ENCODE data around the gene LHX4.

The LHX4 gene

GRCh38 chr1:180269645-180270529, 39.8 kb downstream of the LHX4 start:
- Histone ChIP-seq H3K36me3 (ENCODE audit: control insufficient read depth, low read length) (peaks cover 5% of the 10 kb centered on the region; the same call in 1 of the 2 replicates), H3K4me2 (ENCODE audit: low read length) (no peak overlapping the region), H3K27ac (ENCODE audit: low read depth, low read length) (no peak overlapping the region), H3K27me3 (ENCODE audit: control insufficient read depth, low read length) (no peaks in the 10 kb centered on the region), H3K4me1 (ENCODE audit: control insufficient read depth, low read length) (no peaks in the 10 kb centered on the region), H3K4me3 (ENCODE audit: low read length) (no peak overlapping the region), H3F3A (ENCODE audit: control insufficient read depth, insufficient read depth) (no peaks in the 10 kb centered on the region), H3K9me2 (replicated peaks; ENCODE audit: control insufficient read depth, low read length) (no peaks in the 10 kb centered on the region), H3K9me3 (ENCODE audit: control insufficient read depth, insufficient read depth, low read length) (no peaks in the 10 kb centered on the region), H3K79me2 (ENCODE audit: control insufficient read depth, low read length) (no peaks in the 10 kb centered on the region), H4K20me1 (ENCODE audit: control insufficient read depth, insufficient read depth, low read depth, low read length) (no peaks in the 10 kb centered on the region)
- TF ChIP-seq CTCF (IDR thresholded peaks at IDR 0.05; ENCODE audit: low read depth, low read length, poor library complexity, severe bottlenecking) (peak; percentile 30), EZH2phosphoT487 (IDR thresholded peaks at IDR 0.05; ENCODE audit: borderline replicate concordance, low read length) (no peak)

DNA sequence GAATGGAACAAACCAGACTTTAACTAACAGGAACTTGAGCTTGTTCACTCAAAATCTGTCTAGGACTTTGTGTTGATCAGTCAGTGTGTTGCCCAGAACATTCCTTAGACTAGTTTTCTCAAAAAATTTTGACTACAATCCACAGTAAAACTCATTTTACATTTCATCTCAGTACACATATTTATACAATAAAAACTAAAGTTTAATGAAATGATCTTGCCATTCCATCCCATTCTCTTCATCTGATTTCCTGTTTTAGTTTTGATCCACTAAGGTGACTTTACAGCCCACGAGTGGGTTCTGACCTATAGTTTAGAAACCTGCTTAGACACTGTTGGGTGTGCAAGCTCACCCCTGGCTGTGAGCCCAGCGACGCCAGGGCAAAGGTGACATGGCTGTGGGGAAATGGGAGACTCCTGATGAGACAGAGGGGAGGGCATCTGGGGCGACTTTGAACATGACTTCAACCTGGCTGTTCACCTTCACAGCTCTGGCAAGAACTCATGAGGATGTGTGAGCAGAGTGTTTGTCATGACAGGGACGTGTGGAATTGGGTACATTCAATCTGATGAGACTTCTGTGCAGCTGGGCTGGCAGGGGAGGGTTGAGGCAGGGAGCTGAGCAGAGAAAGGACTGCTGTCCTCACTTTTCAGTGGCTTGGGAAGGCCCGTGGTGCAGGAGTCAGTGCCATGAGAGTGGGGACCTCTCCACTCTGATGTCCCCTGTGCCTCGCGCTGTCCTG, 40.6 kb downstream of the LHX4 start:
- no peaks in the 10 kb centered on the region for H4K20me1 ChIP-seq (ENCODE audit: control insufficient read depth, insufficient read depth, low read depth, low read length)
- no peak overlapping the region for H3K4me3 ChIP-seq (ENCODE audit: low read length)
- no peak overlapping the region for H3K27ac ChIP-seq (ENCODE audit: low read depth, low read length)
- H3K36me3 ChIP-seq (ENCODE audit: control insufficient read depth, low read length): peaks cover 10% of the 10 kb centered on the region; the same call in 1 of the 2 replicates
- H3K9me2 ChIP-seq (replicated peaks; ENCODE audit: control insufficient read depth, low read length): no peaks in the 10 kb centered on the region
- H3K9me3 ChIP-seq (ENCODE audit: control insufficient read depth, insufficient read depth, low read length): no peaks in the 10 kb centered on the region
- TF ChIP-seq EZH2phosphoT487 (IDR thresholded peaks at IDR 0.05; ENCODE audit: borderline replicate concordance, low read length) (no peak), CTCF (IDR thresholded peaks at IDR 0.05; ENCODE audit: low read depth, low read length, poor library complexity, severe bottlenecking) (no peak)
- no peak overlapping the region for H3K4me2 ChIP-seq (ENCODE audit: low read length)
- no peaks in the 10 kb centered on the region for H3K27me3 ChIP-seq (ENCODE audit: control insufficient read depth, low read length)
- H3K79me2 ChIP-seq (ENCODE audit: control insufficient read depth, low read length): no peaks in the 10 kb centered on the region
- H3F3A ChIP-seq (ENCODE audit: control insufficient read depth, insufficient read depth): no peaks in the 10 kb centered on the region
- H3K4me1 ChIP-seq (ENCODE audit: control insufficient read depth, low read length): no peaks in the 10 kb centered on the region

DNA sequence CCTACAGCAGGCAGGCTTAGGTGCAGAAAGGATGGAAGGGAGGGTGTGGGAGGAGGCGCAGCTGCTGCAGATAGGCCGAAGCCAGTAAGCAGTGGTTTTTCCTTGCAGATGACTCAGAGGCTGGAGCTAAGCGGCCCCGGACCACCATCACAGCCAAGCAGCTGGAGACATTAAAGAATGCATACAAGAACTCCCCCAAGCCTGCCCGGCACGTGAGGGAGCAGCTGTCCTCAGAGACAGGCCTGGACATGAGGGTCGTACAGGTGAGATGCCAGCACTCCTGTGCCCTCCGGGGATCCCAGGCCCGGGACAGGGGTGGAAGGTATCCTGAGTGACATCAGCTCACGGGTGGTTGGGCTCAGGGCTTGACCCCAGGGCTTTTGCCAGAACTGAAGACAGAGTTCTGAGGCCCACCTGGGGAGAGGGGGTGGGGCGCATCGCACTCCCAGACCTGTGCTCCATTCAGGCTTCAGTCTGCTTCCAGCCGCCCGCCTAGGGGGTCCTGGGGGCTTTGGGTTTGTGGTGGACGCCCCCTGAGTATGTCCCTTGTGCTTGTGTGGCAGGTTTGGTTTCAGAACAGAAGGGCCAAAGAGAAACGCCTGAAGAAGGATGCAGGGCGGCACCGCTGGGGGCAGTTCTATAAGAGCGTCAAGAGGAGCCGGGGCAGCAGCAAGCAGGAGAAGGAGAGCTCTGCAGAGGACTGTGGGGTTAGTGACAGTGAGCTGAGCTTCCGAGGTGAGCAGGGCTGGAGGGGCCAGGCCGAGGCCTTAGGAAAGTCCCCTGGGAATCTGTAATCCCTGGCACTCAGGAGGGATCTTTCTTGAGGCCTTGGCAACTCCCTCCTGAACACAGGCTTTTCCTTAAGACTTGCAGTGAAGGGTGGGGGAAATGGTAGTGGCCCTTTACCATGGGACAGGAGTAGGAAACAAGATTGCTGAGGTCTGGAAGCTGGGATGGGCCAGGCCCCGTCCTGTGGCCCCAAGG, 41.5 kb downstream of the LHX4 start:
- H3K9me2 ChIP-seq (replicated peaks; ENCODE audit: control insufficient read depth, low read length): no peaks in the 10 kb centered on the region
- H3K79me2 ChIP-seq (ENCODE audit: control insufficient read depth, low read length): no peaks in the 10 kb centered on the region
- H3K27me3 ChIP-seq (ENCODE audit: control insufficient read depth, low read length): no peaks in the 10 kb centered on the region
- H3F3A ChIP-seq (ENCODE audit: control insufficient read depth, insufficient read depth): no peaks in the 10 kb centered on the region
- TF ChIP-seq CTCF (IDR thresholded peaks at IDR 0.05; ENCODE audit: low read depth, low read length, poor library complexity, severe bottlenecking) (no peak), EZH2phosphoT487 (IDR thresholded peaks at IDR 0.05; ENCODE audit: borderline replicate concordance, low read length) (no peak)
- H3K4me3 ChIP-seq (ENCODE audit: low read length): no peak overlapping the region
- no peaks in the 10 kb centered on the region for H4K20me1 ChIP-seq (ENCODE audit: control insufficient read depth, insufficient read depth, low read depth, low read length)
- H3K4me1 ChIP-seq (ENCODE audit: control insufficient read depth, low read length): no peaks in the 10 kb centered on the region
- no peaks in the 10 kb centered on the region for H3K9me3 ChIP-seq (ENCODE audit: control insufficient read depth, insufficient read depth, low read length)
- H3K4me2 ChIP-seq (ENCODE audit: low read length): no peak overlapping the region
- H3K27ac ChIP-seq (ENCODE audit: low read depth, low read length): no peak overlapping the region
- H3K36me3 ChIP-seq (ENCODE audit: control insufficient read depth, low read length): peaks cover 10% of the 10 kb centered on the region; the same call in 1 of the 2 replicates

Data from DOHH2 (cell line).